Motor neuron (in vitro differentiated cells): Measurements from ENCODE around the gene HOXB4. TPM values are rescaled to one million over a fixed set of nuclear protein-coding genes. Genes with fewer than 3 reads are reported as not detected.

Experiments used
- ATAC-seq, 8 experiments: fragments of 200-7000 bp; cut with Tn5 transposase; replicated peaks in 6 of 8; 2 replicates each; pipeline ENCODE4 v1.8.0; 2021; ENCODE audit warnings: mild to moderate bottlenecking in 8 of 8, moderate library complexity in 8 of 8
- H3K27ac ChIP-seq, 2 donors: fragments of 250-450 bp; sonication (Bioruptor Pico); 2 replicates each; pipeline ENCODE4 v1.9.0; 2021; ENCODE audit warnings: antibody characterized with exemption in 2 of 2, mild to moderate bottlenecking in 2 of 2, moderate library complexity in 1 of 2
- H3K4me1 ChIP-seq, 2 donors: fragments of 250-450 bp; sonication (Bioruptor Pico); replicated peaks in 1 of 2; 2 replicates each; pipeline ENCODE4 v1.6.1; 2021; ENCODE audit warnings: antibody characterized with exemption in 2 of 2, mild to moderate bottlenecking in 2 of 2, moderate library complexity in 1 of 2
- H3K4me3 ChIP-seq, 5 donors: fragments of 250-450 bp; sonication (Bioruptor Pico); 2 replicates each; pipeline ENCODE4 v1.9.0; 2021; ENCODE audit warnings: antibody characterized with exemption in 5 of 5, mild to moderate bottlenecking in 5 of 5, moderate library complexity in 4 of 5
- WGBS, 10 experiments: fragments of 450-650 bp; shearing (Covaris generic); methylation state at CpG; one replicate each; pipeline ENCODE4 v1.0.0; 2022; 5-methylcytosine and 5-hydroxymethylcytosine counted together
- in situ Hi-C, 9 experiments: fragments of 400-800 bp; cut with MboI; loops; one replicate each; pipeline ENCODE4 v1.15.0; 2021; ENCODE audit warnings: low sequenced_read_pairs in 9 of 9, low pct_unique_long_range_greater_than_20kb in 2 of 9; ENCODE audit not compliant: unreplicated experiment in 9 of 9
- total RNA-seq, 8 experiments: library from RNA; unstranded; fragments of 300-600 nt; gene quantifications; 2 replicates each; pipeline versions ENCODE4 v1.2.3 to v1.2.4, GENCODE V29; 2022

The HOXB4 gene
- total RNA-seq, 8 experiments from 2014 or later: 8.8 to 32.0 (median 14.1) TPM

DNA sequence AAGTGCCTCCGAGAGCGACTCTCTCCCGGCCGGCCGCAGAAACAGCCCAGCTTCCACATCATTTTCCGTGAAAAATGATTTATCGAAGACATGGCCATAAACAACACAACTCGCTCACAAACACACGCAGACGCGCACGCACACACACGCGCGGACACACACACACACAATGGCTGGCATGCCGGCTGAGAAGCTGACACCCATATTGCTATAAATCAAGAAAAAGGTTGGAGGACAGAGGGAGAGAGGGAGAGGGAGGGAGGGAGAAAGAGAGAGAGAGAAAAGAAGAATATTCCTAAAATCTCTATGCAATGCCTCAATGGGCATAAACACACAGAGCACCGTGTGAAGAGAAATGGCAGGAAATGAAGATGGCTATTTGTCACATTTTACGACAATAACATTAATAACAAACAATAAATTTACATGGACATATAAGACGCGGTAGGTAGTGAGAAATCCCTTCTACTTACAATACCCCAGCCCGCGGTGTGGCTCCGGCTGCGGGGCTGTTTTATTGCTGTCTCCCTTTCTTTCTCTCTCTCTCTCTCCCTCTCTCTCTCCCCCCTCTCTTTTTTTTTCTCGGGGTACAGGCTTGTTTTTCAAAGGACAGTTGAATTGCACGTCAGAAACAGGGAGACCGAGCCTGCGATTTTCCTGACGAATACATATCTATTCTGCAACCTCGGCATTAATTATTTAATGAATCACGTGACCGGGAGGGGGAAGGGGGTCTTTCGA lies 9.5 kb downstream of the HOXB4 start:
- in situ Hi-C loops: no loop called here
- WGBS, 10 experiments: 0 to 90% (median 2%) methylated on average over 6 to 27 of the region's 33 CpGs

GRCh38 chr17:48567646-48568354 lies 10.3 kb downstream of the HOXB4 start:
- in situ Hi-C loops: no loop called here
- no peak for ATAC-seq
- H3K4me1 ChIP-seq: peaks cover 43 to 66% of the 10 kb centered on the region in 2 donors
- 0 to 64% (median 0%) methylated on average over 1 to 2 of the region's 2 CpGs; no CpG with 5 or more reads in 5 of the 10 experiments for WGBS, 10 experiments
- H3K27ac ChIP-seq: peak overlapping the region; percentile 94 to 97
- H3K4me3 ChIP-seq: peak overlapping the region; percentile 67 to 91 (median 83)

More for the DNA sequence above, 9.5 kb downstream of the HOXB4 start:
- Histone ChIP-seq H3K4me1 (peaks cover 35 to 61% of the 10 kb centered on the region in 2 donors), H3K27ac (peak overlapping the region; percentile 94 to 97), H3K4me3 (peak overlapping the region; percentile 67 to 91 (median 83))
- ATAC-seq: peak in 5 of 8 experiments; percentile 38 to 73 (median 50)

DNA sequence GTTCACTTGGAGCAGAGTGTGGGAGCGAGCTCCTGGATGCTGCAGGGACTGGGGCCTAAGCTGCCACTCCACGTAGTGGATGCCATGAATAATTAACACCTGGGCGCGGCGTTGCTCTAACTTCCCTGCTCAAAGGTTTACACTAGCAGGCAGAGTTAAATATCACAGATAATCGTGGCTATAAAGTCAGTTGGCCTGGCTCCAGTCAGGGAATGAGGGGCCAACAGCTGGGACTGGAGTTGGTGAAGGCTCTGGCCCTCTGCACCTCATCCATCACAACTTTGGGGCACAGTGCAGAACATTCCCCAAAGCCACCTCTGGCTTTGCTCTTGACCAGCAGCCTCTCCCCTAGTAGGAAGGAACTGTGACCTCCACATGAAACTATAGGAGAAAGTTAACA lies 10.9 kb downstream of the HOXB4 start:
- no peak for ATAC-seq
- Histone ChIP-seq H3K4me1 (peaks cover 49 to 72% of the 10 kb centered on the region in 2 donors), H3K4me3 (peak overlapping the region; percentile 67 to 91 (median 83)), H3K27ac (peak overlapping the region; percentile 94 to 97)
- in situ Hi-C loops: no loop called here
- 0 to 100% (median 45%) methylated on average over 1 to 5 of the region's 6 CpGs; no CpG with 5 or more reads in 4 of the 10 experiments for WGBS, 10 experiments

GRCh38 chr17:48566717-48567116 lies 11.4 kb downstream of the HOXB4 start:
- Histone ChIP-seq H3K4me3 (peak overlapping the region; percentile 67 to 91 (median 83)), H3K4me1 (peaks cover 54 to 74% of the 10 kb centered on the region in 2 donors), H3K27ac (peak overlapping the region; percentile 94 to 97)
- in situ Hi-C loops: no loop called here
- 0 to 40% (median 29%) methylated on average over 1 to 2 of the region's 2 CpGs; no CpG with 5 or more reads in 6 of the 10 experiments for WGBS, 10 experiments
- no peak for ATAC-seq

- ATAC-seq: peak in 3 of 8 experiments; percentile 6 to 13 (median 10)
- peak overlapping the region; percentile 67 to 91 (median 83) for H3K4me3 ChIP-seq
- WGBS, 10 experiments: 0 to 100% (median 59%) methylated on average over 1 of the region's 4 CpGs; no CpG with 5 or more reads in 4 of the 10 experiments
- in situ Hi-C loops: no loop called here
- peak overlapping the region; percentile 94 to 97 for H3K27ac ChIP-seq
- H3K4me1 ChIP-seq: peaks cover 60 to 78% of the 10 kb centered on the region in 2 donors
Observed at GRCh38 chr17:48565925-48566710, 12.0 kb downstream of the HOXB4 start.

GRCh38 chr17:48565022-48565554 lies 13.1 kb downstream of the HOXB4 start:
- Histone ChIP-seq H3K4me1 (peaks cover 70 to 87% of the 10 kb centered on the region in 2 donors), H3K27ac (peak overlapping the region; percentile 94 to 97), H3K4me3 (peak overlapping the region; percentile 31 to 91 (median 83))
- 0 to 100% (median 10%) methylated on average over 1 to 2 of the region's 2 CpGs; no CpG with 5 or more reads in 4 of the 10 experiments for WGBS, 10 experiments
- in situ Hi-C loops: no loop called here
- ATAC-seq: no peak

GRCh38 chr17:48564188-48565021 lies 13.7 kb downstream of the HOXB4 start:
- peak in 7 of 8 experiments; percentile 2 to 42 (median 21) for ATAC-seq
- peak overlapping the region; percentile 31 to 91 (median 83) for H3K4me3 ChIP-seq
- H3K27ac ChIP-seq: peak overlapping the region; percentile 94 to 97

GRCh38 chr17:48563867-48564187 lies 14.3 kb downstream of the HOXB4 start:
- Histone ChIP-seq H3K4me3 (peak overlapping the region; percentile 31 to 91 (median 83)), H3K4me1 (peaks cover 83 to 92% of the 10 kb centered on the region in 2 donors), H3K27ac (peak overlapping the region; percentile 94 to 97)
- ATAC-seq: no peak
- no CpG with 5 or more reads among the region's 10 CpGs for WGBS, 10 experiments
- in situ Hi-C loops: no loop called here

More at GRCh38 chr17:48564188-48565021, 13.7 kb downstream of the HOXB4 start:
- peaks cover 77 to 87% of the 10 kb centered on the region in 2 donors for H3K4me1 ChIP-seq
- WGBS, 10 experiments: 0 to 33% (median 8%) methylated on average over 1 to 7 of the region's 73 CpGs; no CpG with 5 or more reads in 6 of the 10 experiments
- in situ Hi-C loops: no loop called here

GRCh38 chr17:48563385-48563838 lies 14.7 kb downstream of the HOXB4 start:
- peak in 6 of 8 experiments; percentile 7 to 60 (median 26) for ATAC-seq
- 0 to 95% (median 25%) methylated on average over 1 to 6 of the region's 6 CpGs; no CpG with 5 or more reads in 4 of the 10 experiments for WGBS, 10 experiments
- peak overlapping the region; percentile 31 to 91 (median 83) for H3K4me3 ChIP-seq
- H3K4me1 ChIP-seq: peaks cover 87 to 97% of the 10 kb centered on the region in 2 donors
- H3K27ac ChIP-seq: peak overlapping the region; percentile 94 to 97
- in situ Hi-C loops: no loop called here

DNA sequence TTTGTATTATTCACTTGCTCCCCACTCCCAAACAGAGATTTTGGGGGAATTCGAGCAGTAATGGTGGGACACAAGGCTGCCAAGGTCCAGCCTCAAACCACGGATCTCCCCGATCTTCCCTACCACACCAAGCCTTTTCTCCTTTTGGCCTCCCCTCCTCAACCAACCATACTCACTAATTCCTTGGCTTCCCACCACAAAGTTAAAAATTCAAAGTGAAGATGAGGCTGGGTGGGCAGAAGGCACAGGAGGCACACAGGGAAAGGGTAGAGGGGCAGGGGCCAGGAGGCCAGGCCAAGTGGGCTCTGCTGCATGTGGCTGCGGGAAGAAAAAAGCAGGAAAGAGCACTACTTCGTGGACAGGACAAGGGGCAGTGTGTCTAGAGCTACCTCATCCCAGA lies 15.2 kb downstream of the HOXB4 start:
- Histone ChIP-seq H3K27ac (peak overlapping the region; percentile 94 to 97), H3K4me1 (peaks cover 90 to 98% of the 10 kb centered on the region in 2 donors), H3K4me3 (peak overlapping the region; percentile 31 to 91 (median 83))
- 0 to 67% (median 7%) methylated on average over 2 to 4 of the region's 5 CpGs; no CpG with 5 or more reads in 6 of the 10 experiments for WGBS, 10 experiments
- ATAC-seq: peak in 3 of 8 experiments; percentile 0 to 1 (median 0)
- in situ Hi-C loops: no loop called here

DNA sequence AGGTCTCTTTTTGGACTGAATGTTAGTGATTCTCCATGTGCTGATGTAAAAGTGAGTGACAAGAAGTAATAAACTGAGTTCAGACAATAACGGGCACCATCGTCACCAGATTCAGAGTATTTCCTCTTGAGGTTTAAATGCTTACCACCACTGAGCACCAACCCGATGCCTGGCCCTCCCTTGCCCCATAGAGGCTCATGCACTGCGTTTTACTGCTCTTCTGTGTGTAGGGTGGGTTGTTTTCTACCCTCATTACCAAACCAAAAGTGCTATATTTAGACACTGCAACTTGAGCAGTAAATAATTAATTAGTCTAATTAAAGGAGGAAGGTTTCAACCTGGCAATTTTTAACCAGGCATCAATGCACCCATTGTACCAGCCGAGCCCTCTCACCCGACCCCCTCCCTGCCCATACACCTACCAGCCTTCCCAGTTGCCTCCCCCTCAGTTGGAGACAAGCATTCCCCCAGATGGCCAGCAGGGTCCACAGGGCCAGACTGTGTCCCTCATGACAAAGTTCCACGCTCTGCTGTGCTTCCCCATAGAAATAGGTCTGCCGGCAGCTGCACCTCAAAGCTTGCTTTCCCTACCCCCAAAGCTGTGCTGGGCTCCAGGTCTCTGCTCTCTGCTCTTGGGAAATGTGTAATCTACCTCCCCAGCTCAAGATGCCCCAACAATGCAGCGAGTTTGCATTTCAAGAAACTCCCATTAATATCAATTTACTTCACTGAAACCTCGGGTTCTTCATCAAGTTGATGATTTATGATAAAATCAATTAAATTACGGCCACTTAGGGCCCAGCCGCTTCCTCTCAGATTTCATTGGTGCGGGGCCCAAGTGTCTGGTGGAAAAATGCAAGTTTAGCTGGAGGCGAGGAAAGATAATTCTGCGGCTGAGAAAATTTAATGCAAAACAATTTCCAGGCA lies 16.0 kb downstream of the HOXB4 start:
- Histone ChIP-seq H3K4me1 (peaks cover 90 to 98% of the 10 kb centered on the region in 2 donors), H3K27ac (peak overlapping the region; percentile 94 to 97), H3K4me3 (peak overlapping the region; percentile 31 to 91 (median 83))
- in situ Hi-C loops: no loop called here
- ATAC-seq: peak; percentile 4 to 24 (median 14)
- 5 to 74% (median 15%) methylated on average over 4 to 14 of the region's 15 CpGs for WGBS, 10 experiments
